K562 treated with DMSO at 1 percent for 24 hours (cell line): ENCODE data around the gene PLEKHH3. TPM values are rescaled to one million over a fixed set of nuclear protein-coding genes. Genes with fewer than 3 reads are reported as not detected.

Experiments
- total RNA-seq: library from RNA; unstranded; fragments of 300-600 nt; gene quantifications from 2 replicates; pipeline ENCODE4 v1.2.3, GENCODE V29; 2022; ENCODE audit warnings: low read depth; ENCODE audit not compliant: insufficient read depth

The PLEKHH3 gene
- 60.2 and 68.6 TPM in 2 replicates for total RNA-seq

GRCh38 chr17:42676424-42677011 is at the start of gene PLEKHH3:
PLEKHH3 (minus strand) TSS chr17:42676994; CDS start chr17:42676563, 431 bp downstream.

GRCh38 chr17:42681976-42682721 is 5.4 kb upstream of the PLEKHH3 start, which contains the start of gene CNTNAP1:
CNTNAP1 (plus strand) TSS chr17:42682531; CDS start chr17:42682830, 299 bp downstream.

GRCh38 chr17:42659079-42659931 is 17.5 kb downstream of the PLEKHH3 start, which contains the start of gene TUBG2:
TUBG2 (plus strand) TSS chr17:42659284; CDS start chr17:42659504, 220 bp downstream.

Other genes starting within 250 kb of the PLEKHH3 start
- 64.8 and 65.7 TPM in 2 replicates for gene ATP6V0A1, start 218.1 kb downstream of the PLEKHH3 start, total RNA-seq
- gene NAGLU, start 140.8 kb downstream of the PLEKHH3 start, total RNA-seq, result 23.6 and 24.1 TPM in 2 replicates
- gene HSD17B1, start 124.1 kb downstream of the PLEKHH3 start, total RNA-seq, result 7.3 and 15.9 TPM in 2 replicates
- 129 and 133 TPM in 2 replicates for gene COASY, start 114.8 kb downstream of the PLEKHH3 start, total RNA-seq
- 40.3 and 43.2 TPM in 2 replicates for gene MLX, start 109.9 kb downstream of the PLEKHH3 start, total RNA-seq
- 45.6 and 52.2 TPM in 2 replicates for gene PSMC3IP, start 99.3 kb downstream of the PLEKHH3 start, total RNA-seq
- 25.5 and 26.8 TPM in 2 replicates for gene RETREG3, start 67.6 kb downstream of the PLEKHH3 start, total RNA-seq
- 193 and 202 TPM in 2 replicates for gene TUBG1, start 67.3 kb downstream of the PLEKHH3 start, total RNA-seq
- gene TUBG2, start 17.7 kb downstream of the PLEKHH3 start, total RNA-seq, result not detected in 2 replicates
- 14.6 and 19.4 TPM in 2 replicates for gene CCR10, start 4.8 kb upstream of the PLEKHH3 start, total RNA-seq
- gene CNTNAP1, start 5.5 kb upstream of the PLEKHH3 start, total RNA-seq, result 3.1 TPM in 2 replicates
- gene EZH1, start 68.0 kb upstream of the PLEKHH3 start, total RNA-seq, result 16.8 and 17.2 TPM in 2 replicates
- gene RAMP2, start 84.2 kb upstream of the PLEKHH3 start, total RNA-seq, result not detected in 2 replicates
- 155 and 161 TPM in 2 replicates for gene VPS25, start 96.5 kb upstream of the PLEKHH3 start, total RNA-seq
- gene WNK4, start 103.6 kb upstream of the PLEKHH3 start, total RNA-seq, result 6.2 and 6.8 TPM in 2 replicates
- gene COA3, start 121.7 kb upstream of the PLEKHH3 start, total RNA-seq, result 66.2 and 80.9 TPM in 2 replicates
- gene CNTD1, start 121.9 kb upstream of the PLEKHH3 start, total RNA-seq, result 0.37 and 0.80 TPM in 2 replicates
- 39.2 and 41.3 TPM in 2 replicates for gene BECN1, start 147.3 kb upstream of the PLEKHH3 start, total RNA-seq
- gene PSME3, start 156.4 kb upstream of the PLEKHH3 start, total RNA-seq, result 115 and 117 TPM in 2 replicates
- 2.2 and 2.9 TPM in 2 replicates for gene AOC2, start 167.6 kb upstream of the PLEKHH3 start, total RNA-seq
- 1.7 and 2.0 TPM in 2 replicates for gene AOC3, start 174.2 kb upstream of the PLEKHH3 start, total RNA-seq
- not detected in 2 replicates for gene G6PC1, start 223.8 kb upstream of the PLEKHH3 start, total RNA-seq